HK-2 (cell line): ENCODE results near the gene KANTR.

Source experiments
- DNase-seq: peaks from one replicate; pipeline ENCODE4 v3.0.0-alpha.2; 2018; ENCODE audit not compliant: unreplicated experiment

The KANTR gene

DNA sequence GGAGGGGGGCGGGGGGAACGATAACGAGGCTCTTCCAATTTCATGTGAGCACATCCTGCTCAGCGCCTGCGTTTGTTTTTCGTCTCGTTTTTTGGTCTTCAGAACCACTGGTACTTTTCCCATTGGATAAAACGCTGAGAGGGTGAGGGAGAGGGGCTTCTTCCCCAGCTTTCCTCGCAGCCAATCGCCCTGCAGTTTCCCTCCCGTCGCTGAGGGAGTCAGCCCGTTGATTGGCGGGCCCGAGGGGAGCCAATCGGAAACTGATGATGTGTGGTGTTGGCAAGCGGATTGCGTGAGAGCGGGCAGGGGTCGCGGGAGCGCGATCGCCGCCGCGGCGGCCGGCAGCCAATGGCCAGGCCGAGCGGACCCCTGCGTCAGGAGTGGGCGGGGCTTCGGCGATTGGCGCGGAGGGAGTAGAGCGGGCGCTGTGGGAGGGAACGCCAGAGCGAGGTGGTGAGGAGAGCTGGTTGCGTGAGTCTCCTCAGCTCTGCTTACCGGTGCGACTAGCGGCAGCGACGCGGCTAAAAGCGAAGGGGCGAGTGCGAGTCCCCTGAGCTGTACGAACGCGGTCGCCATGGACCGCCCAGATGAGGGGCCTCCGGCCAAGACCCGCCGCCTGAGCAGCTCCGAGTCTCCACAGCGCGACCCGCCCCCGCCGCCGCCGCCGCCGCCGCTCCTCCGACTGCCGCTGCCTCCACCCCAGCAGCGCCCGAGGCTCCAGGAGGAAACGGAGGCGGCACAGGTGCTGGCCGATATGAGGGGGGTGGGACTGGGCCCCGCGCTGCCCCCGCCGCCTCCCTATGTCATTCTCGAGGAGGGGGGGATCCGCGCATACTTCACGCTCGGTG is 11.8 kb upstream of the KANTR start, which contains the start of gene TSPYL2:
Gene TSPYL2, plus strand, starts transcription at position 443 of the 848 bp plus-strand sequence. Its CDS starts 132 bp downstream, at position 575.
- peak; percentile 96 for DNase-seq

- peak; percentile 16 for DNase-seq
Measured at GRCh38 chrX:53082773-53083616, 10.9 kb upstream of the KANTR start.

DNA sequence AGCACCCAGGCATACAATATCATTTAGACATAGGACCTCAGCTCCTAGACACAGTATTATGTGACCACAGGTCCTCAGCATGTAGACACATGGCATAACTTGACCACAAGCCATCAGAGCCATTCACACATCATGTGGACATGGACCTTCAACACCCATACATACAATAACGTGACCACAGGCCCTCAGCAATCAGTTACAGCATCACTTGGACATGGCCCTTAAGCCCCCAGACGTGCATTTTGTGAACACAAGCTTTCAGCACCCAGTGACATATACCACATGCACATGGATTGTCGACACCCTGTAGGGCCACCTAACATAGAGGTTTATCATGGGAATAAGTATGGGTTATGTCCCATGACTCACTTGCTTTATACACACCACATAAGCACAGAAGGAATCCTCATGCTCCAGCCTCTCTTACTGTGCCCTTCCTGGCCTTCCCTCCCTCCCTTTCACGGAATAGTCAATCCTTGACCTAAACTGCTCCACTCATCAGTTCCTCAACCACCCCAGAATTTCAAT is 9.8 kb upstream of the KANTR start:
- no peak for DNase-seq

DNA sequence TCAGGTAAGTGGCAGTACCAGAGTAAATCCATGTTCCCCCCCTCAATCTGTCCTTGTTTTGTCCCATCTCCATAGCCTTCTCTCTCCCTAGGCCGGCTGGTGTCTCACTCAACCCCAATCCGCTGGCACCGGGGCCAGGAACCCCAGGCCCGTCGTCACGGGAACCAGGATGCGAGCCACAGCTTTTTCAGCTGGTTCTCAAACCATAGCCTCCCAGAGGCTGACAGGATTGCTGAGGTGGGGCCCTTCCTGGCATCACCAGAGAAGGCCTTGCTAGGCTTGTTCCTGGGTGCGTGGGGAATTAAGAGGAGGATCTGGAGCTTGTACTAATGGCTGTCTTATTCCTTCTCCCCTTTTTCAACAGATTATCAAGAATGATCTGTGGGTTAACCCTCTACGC is 9.1 kb upstream of the KANTR start:
- no peak for DNase-seq

GRCh38 chrX:53085661-53086229 is 8.2 kb upstream of the KANTR start:
- no peak for DNase-seq

DNA sequence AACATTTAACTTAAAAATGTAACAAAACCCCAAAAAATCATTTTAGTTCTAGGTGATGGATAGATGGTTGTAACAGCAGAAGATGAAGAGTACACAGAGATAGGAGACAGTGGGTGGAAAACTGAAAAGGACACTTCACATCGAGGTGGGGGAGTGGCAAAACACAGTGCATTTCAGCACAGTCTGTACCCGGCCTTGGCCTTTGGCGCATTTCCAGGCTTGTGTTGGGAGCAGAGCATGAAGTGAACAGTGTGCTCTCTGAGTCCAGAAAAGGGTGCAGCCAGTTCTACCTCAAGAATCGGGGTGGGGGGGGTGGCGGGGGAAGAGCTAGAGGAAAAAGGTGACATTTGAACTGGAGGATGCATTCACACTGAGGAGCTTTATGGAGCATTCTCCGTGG is 7.5 kb upstream of the KANTR start:
- DNase-seq: no peak

GRCh38 chrX:53087388-53087831 is 6.5 kb upstream of the KANTR start:
- no peak for DNase-seq

GRCh38 chrX:53088136-53088974 is 5.6 kb upstream of the KANTR start:
- no peak for DNase-seq

DNA sequence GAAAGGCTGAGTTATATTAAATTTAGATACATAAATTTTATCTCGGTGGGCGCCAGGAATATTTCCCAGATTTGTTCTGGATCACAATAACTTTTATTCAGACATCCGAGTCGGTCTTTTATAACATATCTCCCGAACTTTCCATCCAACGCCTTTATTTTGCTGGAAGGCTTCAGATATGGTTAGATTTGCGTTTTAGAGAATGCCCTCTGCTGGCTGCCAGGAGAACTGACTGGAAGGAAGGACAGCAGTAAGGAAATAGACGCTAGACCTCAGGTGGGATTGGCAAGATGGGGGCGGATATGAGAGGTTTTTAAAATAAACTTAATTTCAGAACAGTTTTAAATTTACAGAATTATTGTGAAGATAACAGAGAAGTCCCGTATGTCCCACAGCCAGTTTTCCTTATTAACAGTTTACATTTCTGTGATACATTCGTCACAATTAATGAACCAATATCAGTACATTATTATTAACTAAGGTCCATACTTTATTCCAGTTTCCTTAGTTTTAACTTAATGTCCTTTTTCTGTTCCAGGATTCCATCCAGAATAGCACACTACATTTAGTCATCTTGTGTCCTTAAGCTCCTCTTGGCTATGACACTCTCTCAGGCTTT is 4.6 kb upstream of the KANTR start:
- DNase-seq: peak; percentile 31

GRCh38 chrX:53089925-53090324 is 4.0 kb upstream of the KANTR start:
- no peak for DNase-seq

DNA sequence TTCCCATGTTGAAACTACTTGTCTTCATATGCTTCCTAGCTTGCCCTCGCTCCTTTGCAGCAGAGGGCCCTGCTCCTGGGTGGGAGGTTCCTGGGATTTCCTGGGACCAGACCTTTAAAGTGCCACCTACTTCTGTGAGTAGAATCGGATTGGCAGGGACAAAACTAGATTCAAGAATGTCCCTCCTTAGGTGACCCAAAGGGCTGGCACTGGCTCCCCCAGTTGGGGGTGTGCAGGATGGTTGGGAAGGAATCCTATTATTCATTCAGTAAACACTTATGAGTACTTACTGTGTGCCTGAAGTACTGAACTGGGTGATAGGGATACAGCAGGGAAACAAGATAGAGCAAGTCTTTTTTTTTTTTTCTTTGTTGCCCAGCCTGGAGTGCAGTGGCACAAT is 2.6 kb upstream of the KANTR start:
- no peak for DNase-seq

GRCh38 chrX:53093177-53093655 is 726 bp upstream of the KANTR start:
- DNase-seq: peak; percentile 76

DNA sequence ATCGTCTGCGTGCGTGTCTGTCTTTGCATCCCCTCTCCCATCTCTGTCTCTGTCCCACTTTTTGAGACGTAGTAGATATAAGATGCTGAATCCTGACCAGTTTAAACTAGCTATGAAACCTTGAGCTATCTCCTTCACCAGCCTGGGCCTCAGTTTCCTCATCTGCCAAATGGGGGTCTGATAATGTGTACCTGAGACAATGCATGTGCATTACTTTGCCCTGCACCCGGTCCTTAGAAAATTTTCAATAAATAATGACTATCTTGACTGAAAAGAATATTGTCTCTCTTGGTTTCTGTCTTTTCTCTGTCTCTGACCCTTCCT is 602 bp downstream of the KANTR start:
- no peak for DNase-seq

- DNase-seq: no peak
Measured at GRCh38 chrX:53095796-53096195, 1.9 kb downstream of the KANTR start.

GRCh38 chrX:53114864-53115549 is 21.1 kb downstream of the KANTR start:
- no peak for DNase-seq

DNA sequence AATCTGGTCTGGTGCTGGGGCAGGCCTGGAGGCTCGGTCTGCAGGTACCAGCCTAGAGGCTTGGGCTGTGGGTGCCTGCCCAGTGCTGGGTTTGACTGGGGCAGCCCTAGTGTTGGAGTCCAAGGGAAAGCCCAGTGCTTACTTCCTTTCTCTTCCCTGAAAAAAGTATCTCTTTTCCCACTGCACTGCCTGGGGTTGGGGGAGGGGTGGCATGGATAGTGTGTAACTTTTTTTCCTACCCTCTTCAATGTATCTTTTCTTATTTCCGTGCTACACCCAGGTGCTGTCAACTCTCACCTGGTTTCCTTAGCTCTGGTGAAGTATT is 21.6 kb downstream of the KANTR start:
- no peak for DNase-seq

DNA sequence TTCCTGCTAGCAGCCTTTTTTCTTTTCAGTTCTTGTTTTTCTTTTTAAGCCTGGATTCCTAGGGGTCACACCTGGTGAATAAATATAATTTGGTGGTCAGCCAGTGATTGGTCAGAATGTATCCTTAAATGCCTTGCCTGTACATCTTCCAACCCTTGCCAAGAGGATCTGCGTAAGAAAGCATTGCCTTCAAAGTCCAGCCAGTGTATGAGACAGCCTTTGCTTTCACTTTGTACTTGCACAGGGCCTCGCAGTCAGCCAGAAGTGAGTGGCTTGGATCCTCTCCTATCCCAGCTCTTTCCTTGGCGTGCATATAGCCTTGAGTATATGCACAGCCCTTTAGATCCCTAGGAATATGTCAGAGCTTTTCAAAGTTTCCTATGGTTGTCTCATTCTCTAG is 22.2 kb downstream of the KANTR start:
- DNase-seq: no peak

GRCh38 chrX:53122013-53122412 is 28.1 kb downstream of the KANTR start:
- no peak for DNase-seq

GRCh38 chrX:53125506-53125905 is 31.6 kb downstream of the KANTR start:
- no peak for DNase-seq

GRCh38 chrX:53126377-53126776 is 32.4 kb downstream of the KANTR start:
- no peak for DNase-seq
